ENCODE measurements around the gene PRDM11.

- TF ChIP-seq POLR2AphosphoS5 (IDR thresholded peaks at IDR 0.05) = no peak
- TF ChIP-seq CTCF (IDR thresholded peaks at IDR 0.05) = no peak
Measured at GRCh38 chr11:45238724-45239123, 92.3 kb downstream of the PRDM11 start.

All from stomach (tissue), 4 donors.